ENCODE results near the gene MPRIP.
A peak's percentile ranks its signal among the peaks of the same experiment; 100 is the strongest.

MPRIP gene

GRCh38 chr17:17180741-17181525 is 138.7 kb downstream of the MPRIP start:
- no peak for DNase-seq
- no peak overlapping the region for H4K8ac ChIP-seq (ENCODE audit: low read depth, low read length)
- H3K14ac ChIP-seq (ENCODE audit: low read length), result no peak overlapping the region
- H3K4ac ChIP-seq (ENCODE audit: low read depth, low read length), result no peak overlapping the region
- H3K4me2 ChIP-seq (ENCODE audit: low read length), result no peak overlapping the region
- H2BK120ac ChIP-seq (ENCODE audit: insufficient read depth, low read length, poor library complexity), result no peak overlapping the region
- H4K91ac ChIP-seq (ENCODE audit: low read depth, low read length), result no peak overlapping the region
- H3K23ac ChIP-seq (ENCODE audit: low read length), result no peak overlapping the region
- H2AFZ ChIP-seq (ENCODE audit: insufficient read depth, low read length, poor library complexity), result no peak overlapping the region
- no peaks in the 10 kb centered on the region for H3K79me1 ChIP-seq (ENCODE audit: low read length)
- H3K79me2 ChIP-seq (ENCODE audit: control insufficient read depth, insufficient read depth, low read length, poor library complexity), result no peaks in the 10 kb centered on the region
- peaks cover 3% of the 10 kb centered on the region in 2 experiments for H3K4me1 ChIP-seq (ENCODE audit: control insufficient read depth in 1 of 2, insufficient read depth in 2 of 2, low read length in 2 of 2)
- H3K36me3 ChIP-seq (ENCODE audit: control insufficient read depth in 1 of 2, insufficient read depth in 2 of 2, low read length in 2 of 2), result peaks cover 67 to 69% of the 10 kb centered on the region in 2 experiments
- WGBS (ENCODE audit: extremely low coverage, insufficient coverage, insufficient read length), result no CpG with 5 or more reads among the region's 13 CpGs
- no peak overlapping the region for H2AK5ac ChIP-seq (ENCODE audit: low read length)
- no peak overlapping the region for H4K12ac ChIP-seq (ENCODE audit: low read depth, low read length)
- H2BK5ac ChIP-seq (ENCODE audit: low read depth, low read length, poor library complexity), result no peak overlapping the region
- H3K18ac ChIP-seq (ENCODE audit: low read length), result no peak overlapping the region
- no peak overlapping the region for H3K27ac ChIP-seq (ENCODE audit: low read depth, low read length)
- peak overlapping the region; percentile 33 for H3K4me3 ChIP-seq (ENCODE audit: low read depth, low read length)
- H3K9me3 ChIP-seq (ENCODE audit: insufficient read depth, low read depth, low read length), result peaks cover 3% of the 10 kb centered on the region
- H2BK12ac ChIP-seq (ENCODE audit: low read length), result no peak overlapping the region
- no peaks in the 10 kb centered on the region for H3K27me3 ChIP-seq (ENCODE audit: insufficient read depth, low read length)
- no peak overlapping the region for H3K9ac ChIP-seq (ENCODE audit: low read length)

DNA sequence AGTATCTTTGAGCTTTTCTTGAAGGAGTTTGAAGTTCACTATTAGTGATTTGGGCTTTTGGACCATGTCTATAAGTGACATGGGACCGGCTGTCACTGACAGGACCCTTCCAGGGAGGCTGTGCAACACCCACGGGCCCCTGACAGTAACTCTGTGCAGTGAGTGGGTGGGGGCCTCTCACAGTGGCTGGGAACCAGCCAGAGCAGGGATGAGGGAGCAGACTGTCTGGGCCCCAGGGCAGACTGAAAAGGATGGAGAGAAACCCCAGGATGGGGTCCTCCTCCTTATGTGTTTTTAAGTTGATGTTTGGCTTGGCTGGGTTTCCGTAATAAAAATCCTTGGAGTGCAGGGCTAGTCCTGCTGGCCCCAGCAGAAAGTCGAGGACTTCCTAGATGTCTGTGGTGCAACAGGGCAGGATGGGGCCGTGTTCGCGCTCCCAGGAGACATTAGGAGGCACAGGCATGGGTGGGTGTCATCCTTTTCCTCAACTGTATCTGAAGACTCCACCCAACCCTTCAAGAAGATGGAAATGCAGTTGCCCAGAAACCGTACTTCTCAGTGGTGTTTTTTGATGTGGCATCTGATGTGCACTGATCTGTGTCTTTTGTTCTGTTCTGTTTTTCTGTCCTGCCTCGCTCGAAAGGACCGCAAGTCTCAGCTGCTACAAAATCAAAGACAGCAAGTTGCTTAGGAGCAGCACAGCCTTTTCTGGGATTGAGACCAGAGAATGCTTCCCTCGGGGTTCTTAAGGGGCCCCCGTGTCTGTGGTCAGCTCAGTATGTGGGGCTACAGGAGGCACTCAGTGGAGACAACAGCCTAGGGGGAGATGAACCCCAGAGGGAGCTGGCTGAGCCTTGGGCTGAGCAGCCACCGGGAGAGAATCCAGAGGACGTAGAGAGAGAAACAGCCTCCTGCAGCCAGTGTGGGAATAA is 139.7 kb downstream of the MPRIP start:
- Histone ChIP-seq H3K9me3 (ENCODE audit: insufficient read depth, low read depth, low read length) (peaks cover 3% of the 10 kb centered on the region), H2BK5ac (ENCODE audit: low read depth, low read length, poor library complexity) (no peak overlapping the region), H3K27ac (ENCODE audit: low read depth, low read length) (no peak overlapping the region), H4K8ac (ENCODE audit: low read depth, low read length) (no peak overlapping the region), H2BK120ac (ENCODE audit: insufficient read depth, low read length, poor library complexity) (no peak overlapping the region), H3K4me3 (ENCODE audit: low read depth, low read length) (no peak overlapping the region), H3K79me2 (ENCODE audit: control insufficient read depth, insufficient read depth, low read length, poor library complexity) (no peaks in the 10 kb centered on the region), H3K4me2 (ENCODE audit: low read length) (no peak overlapping the region), H3K79me1 (ENCODE audit: low read length) (peaks cover 7% of the 10 kb centered on the region), H3K36me3 (ENCODE audit: control insufficient read depth in 1 of 2, insufficient read depth in 2 of 2, low read length in 2 of 2) (peaks cover 59 to 61% of the 10 kb centered on the region in 2 experiments), H3K23ac (ENCODE audit: low read length) (no peak overlapping the region), H3K4me1 (ENCODE audit: control insufficient read depth in 1 of 2, insufficient read depth in 2 of 2, low read length in 2 of 2) (peaks cover 13% of the 10 kb centered on the region in 2 experiments), H3K18ac (ENCODE audit: low read length) (no peak overlapping the region), H4K91ac (ENCODE audit: low read depth, low read length) (no peak overlapping the region), H2BK12ac (ENCODE audit: low read length) (no peak overlapping the region), H4K12ac (ENCODE audit: low read depth, low read length) (no peak overlapping the region), H3K4ac (ENCODE audit: low read depth, low read length) (no peak overlapping the region), H3K27me3 (ENCODE audit: insufficient read depth, low read length) (no peaks in the 10 kb centered on the region), H2AK5ac (ENCODE audit: low read length) (no peak overlapping the region), H3K9ac (ENCODE audit: low read length) (no peak overlapping the region), H2AFZ (ENCODE audit: insufficient read depth, low read length, poor library complexity) (no peak overlapping the region), H3K14ac (ENCODE audit: low read length) (no peak overlapping the region)
- no peak for DNase-seq
- no CpG with 5 or more reads among the region's 15 CpGs for WGBS (ENCODE audit: extremely low coverage, insufficient coverage, insufficient read length)

- Histone ChIP-seq H2AK5ac (ENCODE audit: low read length) (no peak overlapping the region), H3K18ac (ENCODE audit: low read length) (no peak overlapping the region), H2AFZ (ENCODE audit: insufficient read depth, low read length, poor library complexity) (no peak overlapping the region), H3K9me3 (ENCODE audit: insufficient read depth, low read depth, low read length) (peaks cover 3% of the 10 kb centered on the region), H3K4me3 (ENCODE audit: low read depth, low read length) (no peak overlapping the region), H3K27ac (ENCODE audit: low read depth, low read length) (no peak overlapping the region), H3K23ac (ENCODE audit: low read length) (no peak overlapping the region), H3K79me2 (ENCODE audit: control insufficient read depth, insufficient read depth, low read length, poor library complexity) (peaks cover 2% of the 10 kb centered on the region), H3K79me1 (ENCODE audit: low read length) (peaks cover 11% of the 10 kb centered on the region), H3K4ac (ENCODE audit: low read depth, low read length) (no peak overlapping the region), H3K14ac (ENCODE audit: low read length) (no peak overlapping the region), H2BK12ac (ENCODE audit: low read length) (no peak overlapping the region), H3K4me1 (ENCODE audit: control insufficient read depth in 1 of 2, insufficient read depth in 2 of 2, low read length in 2 of 2) (peaks cover 20 to 21% of the 10 kb centered on the region in 2 experiments), H2BK120ac (ENCODE audit: insufficient read depth, low read length, poor library complexity) (no peak overlapping the region), H2BK5ac (ENCODE audit: low read depth, low read length, poor library complexity) (no peak overlapping the region), H4K8ac (ENCODE audit: low read depth, low read length) (no peak overlapping the region), H4K91ac (ENCODE audit: low read depth, low read length) (no peak overlapping the region), H3K27me3 (ENCODE audit: insufficient read depth, low read length) (no peaks in the 10 kb centered on the region), H4K12ac (ENCODE audit: low read depth, low read length) (no peak overlapping the region), H3K36me3 (ENCODE audit: control insufficient read depth in 1 of 2, insufficient read depth in 2 of 2, low read length in 2 of 2) (peaks cover 55 to 56% of the 10 kb centered on the region in 2 experiments), H3K9ac (ENCODE audit: low read length) (no peak overlapping the region), H3K4me2 (ENCODE audit: low read length) (no peak overlapping the region)
- no peak for DNase-seq
- WGBS (ENCODE audit: extremely low coverage, insufficient coverage, insufficient read length), result no CpG with 5 or more reads among the region's 6 CpGs
Observed at GRCh38 chr17:17182598-17183136, 140.4 kb downstream of the MPRIP start.

DNA sequence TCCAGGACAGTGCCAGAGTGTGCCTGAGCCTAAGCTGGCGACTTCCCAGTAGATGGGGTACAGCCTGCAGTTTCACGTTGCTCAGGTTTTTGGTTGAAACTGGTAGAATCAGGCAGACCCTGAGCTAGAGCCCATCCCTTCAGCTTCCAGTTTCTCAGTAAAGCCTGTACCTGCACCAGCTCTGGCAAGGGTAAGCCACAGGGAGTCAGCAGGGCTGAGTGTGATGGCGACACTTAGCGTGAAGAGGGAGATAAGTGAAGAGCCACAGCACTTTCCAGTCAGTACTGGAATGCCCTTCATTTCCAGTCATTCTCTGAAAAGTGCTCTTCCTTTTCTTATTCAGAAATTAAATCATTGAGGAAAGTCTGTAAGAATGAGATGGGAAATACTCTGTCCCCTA is 141.5 kb downstream of the MPRIP start:
- Histone ChIP-seq H2AK5ac (ENCODE audit: low read length) (no peak overlapping the region), H3K27ac (ENCODE audit: low read depth, low read length) (no peak overlapping the region), H3K9me3 (ENCODE audit: insufficient read depth, low read depth, low read length) (peaks cover 3% of the 10 kb centered on the region), H4K91ac (ENCODE audit: low read depth, low read length) (no peak overlapping the region), H3K4me3 (ENCODE audit: low read depth, low read length) (no peak overlapping the region), H3K9ac (ENCODE audit: low read length) (no peak overlapping the region), H3K23ac (ENCODE audit: low read length) (no peak overlapping the region), H2AFZ (ENCODE audit: insufficient read depth, low read length, poor library complexity) (no peak overlapping the region), H2BK12ac (ENCODE audit: low read length) (no peak overlapping the region), H2BK120ac (ENCODE audit: insufficient read depth, low read length, poor library complexity) (no peak overlapping the region), H4K12ac (ENCODE audit: low read depth, low read length) (no peak overlapping the region), H3K4me2 (ENCODE audit: low read length) (no peak overlapping the region), H3K79me2 (ENCODE audit: control insufficient read depth, insufficient read depth, low read length, poor library complexity) (peaks cover 2% of the 10 kb centered on the region), H3K4me1 (ENCODE audit: control insufficient read depth in 1 of 2, insufficient read depth in 2 of 2, low read length in 2 of 2) (peaks cover 27 to 29% of the 10 kb centered on the region in 2 experiments), H3K4ac (ENCODE audit: low read depth, low read length) (no peak overlapping the region), H3K14ac (ENCODE audit: low read length) (no peak overlapping the region), H3K18ac (ENCODE audit: low read length) (no peak overlapping the region), H2BK5ac (ENCODE audit: low read depth, low read length, poor library complexity) (no peak overlapping the region), H3K27me3 (ENCODE audit: insufficient read depth, low read length) (no peaks in the 10 kb centered on the region), H3K79me1 (ENCODE audit: low read length) (peaks cover 18% of the 10 kb centered on the region), H4K8ac (ENCODE audit: low read depth, low read length) (no peak overlapping the region), H3K36me3 (ENCODE audit: control insufficient read depth in 1 of 2, insufficient read depth in 2 of 2, low read length in 2 of 2) (peaks cover 52 to 55% of the 10 kb centered on the region in 2 experiments)
- WGBS (ENCODE audit: extremely low coverage, insufficient coverage, insufficient read length), result no CpG with 5 or more reads among the region's 4 CpGs
- no peak for DNase-seq

Data from trophoblast cell (in vitro differentiated cells and primary cell).